Stimulated activated CD4-positive, alpha-beta T cell treated with anti-CD3 and anti-CD28 coated beads, Interleukin-4, amount 100 ng/mL, for 1 hour (primary cell): ENCODE measurements around the gene RHEB.

Experiments
- DNase-seq: peaks from one replicate; pipeline ENCODE4 v3.0.0-alpha.2; 2020

Gene RHEB

GRCh38 chr7:151501676-151502075 lies 18.0 kb downstream of the RHEB start:
- no peak for DNase-seq

GRCh38 chr7:151498495-151498894 lies 21.2 kb downstream of the RHEB start:
- no peak for DNase-seq

- no peak for DNase-seq
These were observed 22.3 kb downstream of the RHEB start for GRCh38 chr7:151497306-151497871.

GRCh38 chr7:151495360-151495759 lies 24.3 kb downstream of the RHEB start:
- DNase-seq, result no peak

- DNase-seq, result no peak
These were observed 25.1 kb downstream of the RHEB start for GRCh38 chr7:151494298-151495284.

- no peak for DNase-seq
These were observed 26.6 kb downstream of the RHEB start for GRCh38 chr7:151493083-151493482.

GRCh38 chr7:151491859-151492258 lies 27.8 kb downstream of the RHEB start:
- DNase-seq, result no peak

- no peak for DNase-seq
These were observed 29.1 kb downstream of the RHEB start for GRCh38 chr7:151490456-151491105.

- DNase-seq, result no peak
These were observed 30.2 kb downstream of the RHEB start for GRCh38 chr7:151489498-151489897.

- no peak for DNase-seq
These were observed 31.6 kb downstream of the RHEB start for GRCh38 chr7:151488096-151488495.

GRCh38 chr7:151487228-151487627 lies 32.5 kb downstream of the RHEB start:
- DNase-seq, result no peak

GRCh38 chr7:151486074-151486473 lies 33.6 kb downstream of the RHEB start:
- no peak for DNase-seq

GRCh38 chr7:151484971-151485707 lies 34.6 kb downstream of the RHEB start:
- no peak for DNase-seq

GRCh38 chr7:151483711-151483983 lies 36.0 kb downstream of the RHEB start:
- no peak for DNase-seq

GRCh38 chr7:151482883-151483710 lies 36.6 kb downstream of the RHEB start:
- DNase-seq, result no peak

- no peak for DNase-seq
These were observed 37.8 kb downstream of the RHEB start for GRCh38 chr7:151481650-151482505.

GRCh38 chr7:151477867-151478266 lies 41.8 kb downstream of the RHEB start:
- no peak for DNase-seq

- no peak for DNase-seq
These were observed 46.9 kb downstream of the RHEB start for GRCh38 chr7:151472644-151473380.

- no peak for DNase-seq
These were observed 49.0 kb downstream of the RHEB start for GRCh38 chr7:151470711-151471110.

- DNase-seq, result no peak
These were observed 50.4 kb downstream of the RHEB start for GRCh38 chr7:151469281-151469680.
